Measurements from ENCODE around the gene CAPN3. TPM values are rescaled to one million over a fixed set of nuclear protein-coding genes. Genes with fewer than 3 reads are reported as not detected.

Gene CAPN3
- total RNA-seq, 3 donors from 2014 or later, result 12.5 to 27.1 (median 15.4) TPM

GRCh38 chr15:42404461-42405235 lies 45.3 kb downstream of the CAPN3 start:
- no peak for DNase-seq (ENCODE audit: low spot score in 2 of 2)
- intact Hi-C loops (cut with DNase I; ENCODE audit: low total_unique reads), result no loop called here
- Histone ChIP-seq H3K4me1 (no peaks in the 10 kb centered on the region), H3K27ac (no peak overlapping the region), H3K36me3 (no peaks in the 10 kb centered on the region), H3K9me3 (no peaks in the 10 kb centered on the region), H3K4me3 (no peak overlapping the region), H3K27me3 (no peaks in the 10 kb centered on the region)
- TF ChIP-seq POLR2AphosphoS5 (IDR thresholded peaks at IDR 0.05), result no peak
- no peak for TF ChIP-seq POLR2A (IDR thresholded peaks at IDR 0.05)
- TF ChIP-seq CTCF (IDR thresholded peaks at IDR 0.05), result no peak

- Histone ChIP-seq H3K4me1 (no peaks in the 10 kb centered on the region), H3K36me3 (no peaks in the 10 kb centered on the region), H3K4me3 (no peak overlapping the region), H3K9me3 (no peaks in the 10 kb centered on the region), H3K27me3 (no peaks in the 10 kb centered on the region), H3K27ac (no peak overlapping the region)
- intact Hi-C loops (cut with DNase I; ENCODE audit: low total_unique reads), result no loop called here
- TF ChIP-seq POLR2A (IDR thresholded peaks at IDR 0.05) (no peak), POLR2AphosphoS5 (IDR thresholded peaks at IDR 0.05) (no peak), CTCF (IDR thresholded peaks at IDR 0.05) (no peak)
- DNase-seq (ENCODE audit: low spot score in 2 of 2), result no peak
Measured at GRCh38 chr15:42405863-42406482, 46.7 kb downstream of the CAPN3 start.

- H3K36me3 ChIP-seq, result no peaks in the 10 kb centered on the region
- no peak for DNase-seq (ENCODE audit: low spot score in 2 of 2)
- no peak for TF ChIP-seq POLR2AphosphoS5 (IDR thresholded peaks at IDR 0.05)
- no peak for TF ChIP-seq CTCF (IDR thresholded peaks at IDR 0.05)
- TF ChIP-seq POLR2A (IDR thresholded peaks at IDR 0.05), result no peak
Measured at GRCh38 chr15:42408178-42408577, 48.9 kb downstream of the CAPN3 start.

GRCh38 chr15:42409011-42409410 lies 49.7 kb downstream of the CAPN3 start:
- no peaks in the 10 kb centered on the region for H3K4me1 ChIP-seq
- intact Hi-C loops (cut with DNase I; ENCODE audit: low total_unique reads), result no loop called here
- no peaks in the 10 kb centered on the region for H3K27me3 ChIP-seq
- TF ChIP-seq POLR2AphosphoS5 (IDR thresholded peaks at IDR 0.05) (no peak), POLR2A (IDR thresholded peaks at IDR 0.05) (no peak), CTCF (IDR thresholded peaks at IDR 0.05) (no peak)
- H3K36me3 ChIP-seq, result no peaks in the 10 kb centered on the region
- no peak for DNase-seq (ENCODE audit: low spot score in 2 of 2)
- no peaks in the 10 kb centered on the region for H3K9me3 ChIP-seq
- no peak overlapping the region for H3K27ac ChIP-seq
- no peak overlapping the region for H3K4me3 ChIP-seq

More at GRCh38 chr15:42408178-42408577, 48.9 kb downstream of the CAPN3 start:
- no peak overlapping the region for H3K4me3 ChIP-seq
- intact Hi-C loops (cut with DNase I; ENCODE audit: low total_unique reads), result no loop called here
- H3K27me3 ChIP-seq, result no peaks in the 10 kb centered on the region
- H3K9me3 ChIP-seq, result no peaks in the 10 kb centered on the region
- no peaks in the 10 kb centered on the region for H3K4me1 ChIP-seq
- no peak overlapping the region for H3K27ac ChIP-seq

- H3K4me1 ChIP-seq, result no peaks in the 10 kb centered on the region
- intact Hi-C loops (cut with DNase I; ENCODE audit: low total_unique reads), result no loop called here
- TF ChIP-seq POLR2A (IDR thresholded peaks at IDR 0.05) (no peak), POLR2AphosphoS5 (IDR thresholded peaks at IDR 0.05) (no peak), CTCF (IDR thresholded peaks at IDR 0.05) (no peak)
- H3K27ac ChIP-seq, result no peak overlapping the region
- H3K9me3 ChIP-seq, result no peaks in the 10 kb centered on the region
- peaks cover 11% of the 10 kb centered on the region for H3K36me3 ChIP-seq
- H3K4me3 ChIP-seq, result no peak overlapping the region
- H3K27me3 ChIP-seq, result no peaks in the 10 kb centered on the region
- DNase-seq (ENCODE audit: low spot score in 2 of 2), result no peak
Measured at GRCh38 chr15:42411884-42412283, 52.6 kb downstream of the CAPN3 start.

Data from breast epithelium (tissue), 4 donors.